Trophoblast cell (in vitro differentiated cells and primary cell): Measurements from ENCODE around the gene CDC73.

Source experiments
- DNase-seq, 2 donors: peaks; one replicate each; pipeline ENCODE4 v3.0.0-alpha.2; 2016
- H2AFZ ChIP-seq: 2 replicates; pipeline ENCODE4 v1.6.1; 2013; ENCODE audit warnings: low read length, moderate library complexity, mild to moderate bottlenecking; ENCODE audit not compliant: insufficient read depth, poor library complexity
- H2AK5ac ChIP-seq: 2 replicates; pipeline ENCODE4 v1.6.1; 2013; ENCODE audit warnings: mild to moderate bottlenecking, low read length
- H2BK120ac ChIP-seq: 2 replicates; pipeline ENCODE4 v1.6.1; 2013; ENCODE audit warnings: low read length, mild to moderate bottlenecking, moderate library complexity; ENCODE audit not compliant: insufficient read depth, poor library complexity
- H2BK12ac ChIP-seq: 2 replicates; pipeline ENCODE4 v1.6.1; 2013; ENCODE audit warnings: mild to moderate bottlenecking, low read length, moderate library complexity
- H2BK5ac ChIP-seq: 2 replicates; pipeline ENCODE4 v1.6.1; 2013; ENCODE audit warnings: low read length, low read depth, moderate library complexity, mild to moderate bottlenecking; ENCODE audit not compliant: poor library complexity
- H3K14ac ChIP-seq: 2 replicates; pipeline ENCODE4 v1.6.1; 2013; ENCODE audit warnings: mild to moderate bottlenecking, low read length
- H3K18ac ChIP-seq: 2 replicates; pipeline ENCODE4 v1.6.1; 2013; ENCODE audit warnings: mild to moderate bottlenecking, low read length
- H3K23ac ChIP-seq: 2 replicates; pipeline ENCODE4 v1.6.1; 2013; ENCODE audit warnings: low read length
- H3K27ac ChIP-seq: 2 replicates; pipeline ENCODE4 v1.5.1; 2013; ENCODE audit warnings: low read depth, mild to moderate bottlenecking, inconsistent platforms, low read length, moderate library complexity
- H3K27me3 ChIP-seq: 2 replicates; pipeline ENCODE4 v1.6.1; 2013; ENCODE audit warnings: inconsistent platforms, mild to moderate bottlenecking, low read length, moderate library complexity; ENCODE audit not compliant: insufficient read depth
- H3K36me3 ChIP-seq, 2 experiments: 1 replicate in 1 of 2; 2 replicates in 1 of 2; pipeline ENCODE4 v1.6.1; 2013; ENCODE audit warnings: low read length in 2 of 2, mild to moderate bottlenecking in 2 of 2, moderate library complexity in 1 of 2; ENCODE audit not compliant: insufficient read depth in 2 of 2, control insufficient read depth in 1 of 2
- H3K4ac ChIP-seq: 2 replicates; pipeline ENCODE4 v1.6.1; 2013; ENCODE audit warnings: low read depth, mild to moderate bottlenecking, low read length, moderate library complexity
- H3K4me1 ChIP-seq, 2 experiments: 1 replicate in 1 of 2; 2 replicates in 1 of 2; pipeline ENCODE4 v1.6.1; 2013; ENCODE audit warnings: low read length in 2 of 2, mild to moderate bottlenecking in 2 of 2, moderate library complexity in 1 of 2; ENCODE audit not compliant: insufficient read depth in 2 of 2, control insufficient read depth in 1 of 2
- H3K4me2 ChIP-seq: 2 replicates; pipeline ENCODE4 v1.6.1; 2013; ENCODE audit warnings: inconsistent platforms, mild to moderate bottlenecking, low read length, moderate library complexity
- H3K4me3 ChIP-seq: 2 replicates; pipeline ENCODE4 v1.5.1; 2013; ENCODE audit warnings: mild to moderate bottlenecking, low read depth, low read length, inconsistent platforms
- H3K79me1 ChIP-seq: one replicate; pipeline ENCODE4 v1.6.1; 2013; ENCODE audit warnings: low read length
- H3K79me2 ChIP-seq: 2 replicates; pipeline ENCODE4 v1.6.1; 2013; ENCODE audit warnings: low read length, mild to moderate bottlenecking; ENCODE audit not compliant: control insufficient read depth, insufficient read depth, poor library complexity
- H3K9ac ChIP-seq: 2 replicates; pipeline ENCODE4 v1.6.1; 2013; ENCODE audit warnings: mild to moderate bottlenecking, low read length
- H3K9me3 ChIP-seq: 2 replicates; pipeline ENCODE4 v1.6.1; 2013; ENCODE audit warnings: low read depth, mild to moderate bottlenecking, control low read depth, inconsistent platforms, low read length; ENCODE audit not compliant: insufficient read depth
- H4K12ac ChIP-seq: 2 replicates; pipeline ENCODE4 v1.6.1; 2013; ENCODE audit warnings: low read depth, mild to moderate bottlenecking, low read length, moderate library complexity
- H4K8ac ChIP-seq: 2 replicates; pipeline ENCODE4 v1.6.1; 2013; ENCODE audit warnings: low read depth, mild to moderate bottlenecking, low read length, moderate library complexity
- H4K91ac ChIP-seq: one replicate; pipeline ENCODE4 v1.6.1; 2013; ENCODE audit warnings: low read depth, mild to moderate bottlenecking, low read length, moderate library complexity
- WGBS: extraction: QIAGEN DNeasy Blood & Tissue Kit; methylation state at CpG from one replicate; pipeline ENCODE4 v1.1.7; 2013; ENCODE audit warnings: missing lambda C conversion rate; ENCODE audit not compliant: insufficient read length, insufficient coverage; ENCODE audit errors: extremely low coverage; 5-methylcytosine and 5-hydroxymethylcytosine counted together

CDC73 gene

GRCh38 chr1:193183019-193183627 lies 61.3 kb downstream of the CDC73 start:
- peaks cover 0 to 4% of the 10 kb centered on the region in 2 experiments for H3K4me1 ChIP-seq

GRCh38 chr1:193184776-193185175 lies 62.9 kb downstream of the CDC73 start:
- Histone ChIP-seq H3K79me2 (no peaks in the 10 kb centered on the region), H3K79me1 (no peaks in the 10 kb centered on the region), H4K91ac (no peak overlapping the region), H4K8ac (no peak overlapping the region), H3K4ac (no peak overlapping the region), H3K23ac (no peak overlapping the region), H3K18ac (no peak overlapping the region), H2BK5ac (no peak overlapping the region), H3K14ac (no peak overlapping the region), H3K4me1 (peaks cover 0 to 4% of the 10 kb centered on the region in 2 experiments), H3K4me2 (no peak overlapping the region), H2AFZ (no peak overlapping the region), H3K36me3 (no peaks in the 10 kb centered on the region), H3K4me3 (no peak overlapping the region), H3K27ac (no peak overlapping the region), H3K9me3 (no peaks in the 10 kb centered on the region), H3K9ac (no peak overlapping the region), H2BK12ac (no peak overlapping the region), H2BK120ac (no peak overlapping the region), H4K12ac (no peak overlapping the region), H3K27me3 (no peaks in the 10 kb centered on the region), H2AK5ac (no peak overlapping the region)
- WGBS, result no CpG with 5 or more reads among the region's 1 CpG
- DNase-seq, result peak in 1 of 2 donors; percentile 64

More at GRCh38 chr1:193183019-193183627, 61.3 kb downstream of the CDC73 start:
- H4K91ac ChIP-seq, result no peak overlapping the region
- no peaks in the 10 kb centered on the region for H3K79me2 ChIP-seq
- no peak overlapping the region for H4K12ac ChIP-seq
- no peak overlapping the region for H2AK5ac ChIP-seq
- H3K79me1 ChIP-seq, result no peaks in the 10 kb centered on the region
- no peaks in the 10 kb centered on the region for H3K9me3 ChIP-seq
- peak; percentile 3 to 84 for DNase-seq
- H3K36me3 ChIP-seq, result no peaks in the 10 kb centered on the region
- no peak overlapping the region for H2BK12ac ChIP-seq
- no peak overlapping the region for H3K9ac ChIP-seq
- no peak overlapping the region for H3K4me2 ChIP-seq
- H3K4ac ChIP-seq, result no peak overlapping the region
- H3K18ac ChIP-seq, result no peak overlapping the region
- H2BK120ac ChIP-seq, result no peak overlapping the region
- H2BK5ac ChIP-seq, result no peak overlapping the region
- H3K23ac ChIP-seq, result no peak overlapping the region
- H4K8ac ChIP-seq, result no peak overlapping the region
- no peak overlapping the region for H3K27ac ChIP-seq
- no peak overlapping the region for H3K14ac ChIP-seq
- no peaks in the 10 kb centered on the region for H3K27me3 ChIP-seq
- no CpG with 5 or more reads among the region's 2 CpGs for WGBS
- H3K4me3 ChIP-seq, result no peak overlapping the region
- H2AFZ ChIP-seq, result no peak overlapping the region

GRCh38 chr1:193185211-193185610 lies 63.4 kb downstream of the CDC73 start:
- no peak for DNase-seq
- Histone ChIP-seq H4K12ac (no peak overlapping the region), H2BK12ac (no peak overlapping the region), H2BK120ac (no peak overlapping the region), H4K8ac (no peak overlapping the region), H3K14ac (no peak overlapping the region), H3K4me3 (no peak overlapping the region), H4K91ac (no peak overlapping the region), H2BK5ac (no peak overlapping the region), H3K27me3 (no peaks in the 10 kb centered on the region), H2AK5ac (no peak overlapping the region), H3K27ac (no peak overlapping the region), H3K4me2 (no peak overlapping the region), H2AFZ (no peak overlapping the region), H3K36me3 (no peaks in the 10 kb centered on the region), H3K9ac (no peak overlapping the region), H3K9me3 (no peaks in the 10 kb centered on the region), H3K79me2 (no peaks in the 10 kb centered on the region), H3K4me1 (peaks cover 0 to 4% of the 10 kb centered on the region in 2 experiments), H3K23ac (no peak overlapping the region), H3K4ac (no peak overlapping the region), H3K18ac (no peak overlapping the region), H3K79me1 (no peaks in the 10 kb centered on the region)
- WGBS, result no CpG with 5 or more reads among the region's 2 CpGs

GRCh38 chr1:193185901-193186731 lies 64.3 kb downstream of the CDC73 start, which contains the start of gene B3GALT2:
Gene B3GALT2, minus strand, starts transcription at chr1:193186613. Its CDS starts 5,051 bp downstream, at chr1:193181562.
- H3K4me1 ChIP-seq, result peaks cover 0 to 4% of the 10 kb centered on the region in 2 experiments
- H3K27me3 ChIP-seq, result no peaks in the 10 kb centered on the region
- H3K9me3 ChIP-seq, result no peaks in the 10 kb centered on the region
- no peaks in the 10 kb centered on the region for H3K79me2 ChIP-seq
- no peak within 1 kb of the TSS for H2AFZ ChIP-seq
- H4K91ac ChIP-seq, result no peak within 1 kb of the TSS
- H3K9ac ChIP-seq, result no peak within 1 kb of the TSS
- H2AK5ac ChIP-seq, result no peak within 1 kb of the TSS
- no peak within 1 kb of the TSS for H3K4me3 ChIP-seq
- no peaks in the 10 kb centered on the region for H3K36me3 ChIP-seq
- H2BK5ac ChIP-seq, result no peak within 1 kb of the TSS
- no peak within 1 kb of the TSS for H2BK12ac ChIP-seq
- H3K18ac ChIP-seq, result no peak within 1 kb of the TSS
- WGBS, result no CpG with 5 or more reads among the region's 13 CpGs
- H3K4ac ChIP-seq, result no peak within 1 kb of the TSS
- no peak within 1 kb of the TSS for H3K23ac ChIP-seq
- H3K14ac ChIP-seq, result no peak within 1 kb of the TSS
- DNase-seq, result peak in 1 of 2 donors; percentile 51
- H3K79me1 ChIP-seq, result no peaks in the 10 kb centered on the region
- H2BK120ac ChIP-seq, result no peak within 1 kb of the TSS
- H3K27ac ChIP-seq, result no peak within 1 kb of the TSS
- H4K12ac ChIP-seq, result no peak within 1 kb of the TSS
- H4K8ac ChIP-seq, result no peak within 1 kb of the TSS
- no peak within 1 kb of the TSS for H3K4me2 ChIP-seq
